Muscle layer of colon (tissue), 2 donors: ENCODE results near the gene NECAP2.

ENCODE experiments used
- H3K27ac ChIP-seq: one replicate; pipeline ENCODE4 v1.7.0; 2013; ENCODE audit warnings: low read depth, mild to moderate bottlenecking, low read length, moderate library complexity
- H3K27me3 ChIP-seq, 2 donors: one replicate each; pipeline ENCODE4 v1.7.0; 2013; ENCODE audit warnings: low read length in 2 of 2, mild to moderate bottlenecking in 2 of 2; ENCODE audit not compliant: insufficient read depth in 2 of 2, control insufficient read depth in 1 of 2
- H3K36me3 ChIP-seq: one replicate; pipeline ENCODE4 v1.7.0; 2013; ENCODE audit warnings: mild to moderate bottlenecking, low read length; ENCODE audit not compliant: insufficient read depth
- H3K4me1 ChIP-seq: one replicate; pipeline ENCODE4 v1.7.0; 2013; ENCODE audit warnings: mild to moderate bottlenecking, low read length; ENCODE audit not compliant: insufficient read depth
- H3K4me3 ChIP-seq, 2 donors: one replicate each; pipeline ENCODE4 v1.7.0; 2013; ENCODE audit warnings: low read length in 2 of 2, low read depth in 1 of 2, mild to moderate bottlenecking in 1 of 2, moderate library complexity in 1 of 2
- H3K9ac ChIP-seq: one replicate; pipeline ENCODE4 v1.7.0; 2013; ENCODE audit warnings: low read length
- H3K9me3 ChIP-seq: one replicate; pipeline ENCODE4 v1.7.0; 2013; ENCODE audit warnings: mild to moderate bottlenecking, low read length
- donor health status: abdominal sarcoma.
- donor health status: Adenocarcinoma of cecum.

The NECAP2 gene

GRCh38 chr1:16440470-16441281, at the start of gene NECAP2:
NECAP2 (plus strand) TSS chr1:16440724; CDS start chr1:16440762, 38 bp downstream.
- H3K36me3 ChIP-seq: peaks cover 21% of the 10 kb centered on the region
- no peaks in the 10 kb centered on the region for H3K27me3 ChIP-seq
- peak within 1 kb of the TSS; percentile 50 for H3K9ac ChIP-seq
- peak within 1 kb of the TSS; percentile 76 to 96 for H3K4me3 ChIP-seq
- H3K27ac ChIP-seq: peak within 1 kb of the TSS; percentile 93
- peaks cover 28% of the 10 kb centered on the region for H3K4me1 ChIP-seq
- H3K9me3 ChIP-seq: no peaks in the 10 kb centered on the region

GRCh38 chr1:16391411-16391810, 49.1 kb upstream of the NECAP2 start:
- peaks cover 41% of the 10 kb centered on the region for H3K4me1 ChIP-seq
- H3K9ac ChIP-seq: no peak overlapping the region
- no peak overlapping the region for H3K27ac ChIP-seq

DNA sequence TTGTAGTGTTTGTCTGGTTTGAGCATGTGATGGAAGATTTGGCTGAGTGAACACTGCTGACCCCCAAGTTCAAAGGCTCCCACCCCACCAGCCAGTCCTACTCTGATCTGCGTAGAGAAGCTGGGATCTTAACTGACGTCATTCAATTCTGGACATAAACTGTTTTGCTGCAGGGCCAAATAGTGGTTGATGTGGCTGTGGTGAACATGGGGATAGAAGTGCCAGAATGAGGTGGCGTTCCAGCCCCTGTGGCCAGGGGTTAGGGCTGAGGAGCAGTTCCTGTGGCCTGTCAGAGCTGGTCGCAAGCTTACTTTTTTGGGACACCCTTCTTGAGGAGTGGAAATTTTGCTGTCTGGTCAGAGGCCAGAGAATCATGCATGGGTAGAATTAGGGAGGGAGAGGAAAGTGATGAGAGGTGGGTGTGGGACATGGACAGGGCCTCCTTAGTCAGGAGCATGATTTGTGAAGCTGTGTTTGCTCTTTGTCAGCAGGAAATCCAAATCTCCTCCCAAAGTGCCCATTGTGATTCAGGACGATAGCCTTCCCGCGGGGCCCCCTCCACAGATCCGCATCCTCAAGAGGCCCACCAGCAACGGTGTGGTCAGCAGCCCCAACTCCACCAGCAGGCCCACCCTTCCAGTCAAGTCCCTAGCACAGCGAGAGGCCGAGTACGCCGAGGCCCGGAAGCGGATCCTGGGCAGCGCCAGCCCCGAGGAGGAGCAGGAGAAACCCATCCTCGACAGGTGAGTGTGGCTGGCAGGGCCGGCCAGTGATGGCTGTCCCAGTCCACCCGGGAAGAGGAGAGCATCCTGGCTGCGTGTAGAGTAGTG, 47.6 kb upstream of the NECAP2 start:
- Histone ChIP-seq H3K4me1 (peaks cover 34% of the 10 kb centered on the region), H3K27ac (no peak overlapping the region), H3K9me3 (no peaks in the 10 kb centered on the region), H3K36me3 (peaks cover 27% of the 10 kb centered on the region), H3K4me3 (no peak overlapping the region), H3K9ac (no peak overlapping the region), H3K27me3 (no peaks in the 10 kb centered on the region)

More at GRCh38 chr1:16391411-16391810, 49.1 kb upstream of the NECAP2 start:
- Histone ChIP-seq H3K36me3 (peaks cover 21% of the 10 kb centered on the region), H3K4me3 (no peak overlapping the region), H3K27me3 (no peaks in the 10 kb centered on the region), H3K9me3 (no peaks in the 10 kb centered on the region)

DNA sequence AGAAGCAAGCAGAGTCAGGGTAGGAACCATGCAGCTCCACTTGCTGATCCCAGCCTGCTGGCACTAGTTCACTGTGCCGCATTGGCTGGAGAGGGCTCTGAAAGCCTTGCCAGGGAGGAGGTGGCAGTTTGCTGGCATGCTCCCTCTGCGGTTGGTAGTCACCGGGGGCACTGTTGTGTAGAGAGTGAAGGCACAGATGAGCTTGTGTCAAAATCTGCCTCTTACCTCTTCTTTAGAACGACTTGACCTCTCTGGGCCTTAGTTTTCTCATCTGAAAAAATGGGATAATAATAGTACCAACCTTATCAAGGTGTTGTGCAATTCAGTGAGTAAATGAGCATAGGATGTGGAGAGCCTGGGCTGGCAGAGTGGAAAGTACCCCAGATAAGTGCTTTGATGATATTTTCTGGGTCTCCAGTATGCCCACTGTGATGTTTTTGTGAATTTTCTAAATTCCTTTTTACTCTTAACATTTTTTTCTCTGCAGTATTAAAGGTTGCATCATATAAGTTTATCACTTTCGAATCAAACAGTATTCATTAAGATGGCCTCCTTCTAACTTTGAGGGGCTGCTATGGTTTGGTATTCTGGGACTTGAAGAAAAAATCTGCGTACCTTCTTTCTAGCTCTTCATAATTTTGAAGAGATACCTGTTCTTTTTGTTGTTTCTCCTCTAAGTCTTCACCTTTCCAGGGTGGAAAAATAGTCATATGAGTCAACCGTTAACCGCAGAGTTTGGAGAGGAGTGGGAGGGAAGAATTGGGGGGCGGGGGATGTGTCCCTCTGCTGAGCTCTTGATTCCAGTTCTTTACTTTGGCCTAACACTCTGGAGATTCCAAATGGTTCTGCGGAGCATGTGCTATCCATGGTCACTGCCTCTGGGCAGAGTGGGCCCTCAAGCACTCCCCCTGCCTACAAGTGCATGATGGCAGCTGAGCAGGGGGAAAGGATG, 46.7 kb upstream of the NECAP2 start:
- Histone ChIP-seq H3K27me3 (no peaks in the 10 kb centered on the region), H3K27ac (no peak overlapping the region), H3K9me3 (no peaks in the 10 kb centered on the region), H3K4me1 (peaks cover 34% of the 10 kb centered on the region), H3K36me3 (peaks cover 35% of the 10 kb centered on the region), H3K9ac (no peak overlapping the region), H3K4me3 (no peak overlapping the region)

- H3K27me3 ChIP-seq: no peaks in the 10 kb centered on the region
- peaks cover 34% of the 10 kb centered on the region for H3K4me1 ChIP-seq
- no peak overlapping the region for H3K9ac ChIP-seq
- H3K4me3 ChIP-seq: no peak overlapping the region
- no peak overlapping the region for H3K27ac ChIP-seq
- no peaks in the 10 kb centered on the region for H3K9me3 ChIP-seq
- peaks cover 45% of the 10 kb centered on the region for H3K36me3 ChIP-seq
Measured at GRCh38 chr1:16394977-16395376, 45.5 kb upstream of the NECAP2 start.

- no peak overlapping the region for H3K4me3 ChIP-seq
- no peaks in the 10 kb centered on the region for H3K9me3 ChIP-seq
- no peaks in the 10 kb centered on the region for H3K27me3 ChIP-seq
- H3K4me1 ChIP-seq: peaks cover 31% of the 10 kb centered on the region
- H3K36me3 ChIP-seq: peaks cover 45% of the 10 kb centered on the region
- no peak overlapping the region for H3K9ac ChIP-seq
- H3K27ac ChIP-seq: no peak overlapping the region
Measured at GRCh38 chr1:16396591-16396990, 43.9 kb upstream of the NECAP2 start.

DNA sequence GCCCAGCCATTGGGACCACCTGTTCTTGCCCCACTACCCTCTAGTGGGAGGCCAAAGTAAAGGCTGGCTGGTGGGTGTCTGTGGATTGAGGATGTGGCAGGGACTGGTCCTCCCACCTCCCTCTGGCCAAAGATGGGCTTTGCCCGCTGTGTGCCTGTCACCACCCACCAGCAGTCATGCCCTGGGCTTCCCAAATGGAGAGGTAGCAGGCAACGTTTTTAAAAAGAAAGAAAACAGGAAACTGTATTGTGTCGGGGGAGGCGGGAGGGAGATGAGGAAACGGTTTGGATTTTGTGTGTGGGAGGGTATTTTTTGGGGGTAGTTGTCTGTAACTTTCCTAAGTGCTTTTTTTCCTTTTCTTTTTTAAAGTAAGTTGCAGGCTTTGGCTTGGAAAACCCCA, 43.4 kb upstream of the NECAP2 start:
- peaks cover 45% of the 10 kb centered on the region for H3K36me3 ChIP-seq
- H3K4me1 ChIP-seq: peaks cover 25% of the 10 kb centered on the region
- H3K9ac ChIP-seq: no peak overlapping the region
- no peak overlapping the region for H3K4me3 ChIP-seq
- no peaks in the 10 kb centered on the region for H3K27me3 ChIP-seq
- no peaks in the 10 kb centered on the region for H3K9me3 ChIP-seq
- no peak overlapping the region for H3K27ac ChIP-seq

GRCh38 chr1:16398371-16398953, 42.1 kb upstream of the NECAP2 start:
- H3K9me3 ChIP-seq: no peaks in the 10 kb centered on the region
- H3K9ac ChIP-seq: no peak overlapping the region
- H3K27me3 ChIP-seq: no peaks in the 10 kb centered on the region
- peaks cover 12% of the 10 kb centered on the region for H3K4me1 ChIP-seq
- no peak overlapping the region for H3K27ac ChIP-seq
- H3K4me3 ChIP-seq: no peak overlapping the region
- peaks cover 45% of the 10 kb centered on the region for H3K36me3 ChIP-seq

DNA sequence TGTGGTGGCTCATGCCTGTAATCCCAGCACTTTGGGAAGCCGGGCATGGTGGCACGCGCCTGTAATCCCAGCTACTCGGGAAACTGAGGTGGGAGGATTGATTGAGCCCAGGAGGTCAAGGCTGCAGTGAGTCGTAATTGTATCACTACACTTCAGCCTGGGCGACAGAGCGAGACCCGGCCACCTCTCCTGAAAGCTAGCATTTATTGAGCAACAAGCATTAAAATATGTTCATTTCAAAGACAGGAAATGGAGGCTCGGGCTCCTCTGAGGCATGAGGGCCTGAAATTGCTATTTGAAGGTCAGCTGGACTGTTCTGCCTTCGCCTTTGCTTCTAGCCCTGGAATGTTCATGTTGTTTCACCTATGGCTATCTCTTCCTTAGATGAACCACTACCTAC, 37.8 kb upstream of the NECAP2 start:
- H3K9me3 ChIP-seq: no peaks in the 10 kb centered on the region
- H3K4me3 ChIP-seq: no peak overlapping the region
- peaks cover 18% of the 10 kb centered on the region for H3K36me3 ChIP-seq
- H3K27me3 ChIP-seq: no peaks in the 10 kb centered on the region
- no peaks in the 10 kb centered on the region for H3K4me1 ChIP-seq
- no peak overlapping the region for H3K9ac ChIP-seq
- no peak overlapping the region for H3K27ac ChIP-seq

DNA sequence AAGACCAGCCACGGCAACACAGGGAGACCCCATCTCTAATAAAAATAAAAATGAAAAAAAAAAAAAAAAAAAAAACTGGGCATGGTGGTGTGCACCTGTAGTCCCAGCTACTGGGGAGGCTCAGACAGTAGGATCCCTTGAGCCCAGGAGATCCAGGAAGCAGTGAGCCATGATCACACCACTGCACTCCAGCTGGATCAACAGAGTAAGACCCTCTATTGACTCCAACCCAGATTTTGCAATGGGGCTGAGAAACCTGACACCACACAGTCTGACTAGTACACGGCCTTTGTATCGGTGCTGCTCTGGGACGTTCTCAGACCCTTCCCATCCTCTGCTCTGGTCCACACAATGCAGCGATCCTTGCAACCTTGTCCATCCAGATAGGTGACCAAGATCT, 35.1 kb upstream of the NECAP2 start:
- Histone ChIP-seq H3K27me3 (peaks cover 0 to 5% of the 10 kb centered on the region in 2 donors), H3K4me1 (no peaks in the 10 kb centered on the region), H3K9me3 (no peaks in the 10 kb centered on the region), H3K9ac (no peak overlapping the region), H3K4me3 (no peak overlapping the region), H3K36me3 (no peaks in the 10 kb centered on the region), H3K27ac (no peak overlapping the region)
